ENCODE measurements around the gene KCNMA1. TPM values are rescaled to one million over a fixed set of nuclear protein-coding genes. Genes with fewer than 3 reads are reported as not detected.

The KCNMA1 gene
- total RNA-seq, 3 donors from 2014 or later, result 45.4 to 312 (median 62.4) TPM

- H3K9me3 ChIP-seq, result no peaks in the 10 kb centered on the region
- DNase-seq (no peak), ATAC-seq (no peak)
- intact Hi-C loops (cut with DNase I, micrococcal nuclease), result no loop called here
- no peaks in the 10 kb centered on the region for H3K4me1 ChIP-seq (ENCODE audit: low read depth)
- H3K36me3 ChIP-seq (ENCODE audit: low read depth), result no peaks in the 10 kb centered on the region
- TF ChIP-seq CTCF (IDR thresholded peaks at IDR 0.05), result no peak
- no peak overlapping the region for H3K4me3 ChIP-seq
Measured at GRCh38 chr10:76901701-76902100, 735.9 kb downstream of the KCNMA1 start.

DNA sequence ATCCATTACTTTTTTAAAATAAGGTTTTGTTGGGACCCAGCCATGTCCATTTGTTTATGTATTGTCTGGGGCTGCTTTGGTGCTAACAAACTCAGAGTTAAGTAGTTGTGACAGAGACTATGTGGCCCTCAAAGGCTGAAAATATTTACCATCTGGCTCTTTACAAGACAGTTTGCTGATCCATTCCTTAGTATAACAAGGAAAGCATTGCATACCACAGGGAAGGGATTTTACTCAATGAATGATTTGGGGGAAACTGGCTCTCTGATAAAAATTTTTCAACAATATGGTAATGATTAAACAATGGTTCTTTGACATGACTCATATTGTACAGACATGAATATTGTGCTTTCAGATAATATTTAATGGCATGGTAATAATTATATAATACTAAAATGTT, 738.1 kb downstream of the KCNMA1 start:
- no peaks in the 10 kb centered on the region for H3K36me3 ChIP-seq (ENCODE audit: low read depth)
- DNase-seq (no peak), ATAC-seq (no peak)
- no peaks in the 10 kb centered on the region for H3K9me3 ChIP-seq
- TF ChIP-seq CTCF (IDR thresholded peaks at IDR 0.05), result no peak
- intact Hi-C loops (cut with DNase I, micrococcal nuclease), result no loop called here
- H3K4me3 ChIP-seq, result no peak overlapping the region
- no peaks in the 10 kb centered on the region for H3K4me1 ChIP-seq (ENCODE audit: low read depth)

DNA sequence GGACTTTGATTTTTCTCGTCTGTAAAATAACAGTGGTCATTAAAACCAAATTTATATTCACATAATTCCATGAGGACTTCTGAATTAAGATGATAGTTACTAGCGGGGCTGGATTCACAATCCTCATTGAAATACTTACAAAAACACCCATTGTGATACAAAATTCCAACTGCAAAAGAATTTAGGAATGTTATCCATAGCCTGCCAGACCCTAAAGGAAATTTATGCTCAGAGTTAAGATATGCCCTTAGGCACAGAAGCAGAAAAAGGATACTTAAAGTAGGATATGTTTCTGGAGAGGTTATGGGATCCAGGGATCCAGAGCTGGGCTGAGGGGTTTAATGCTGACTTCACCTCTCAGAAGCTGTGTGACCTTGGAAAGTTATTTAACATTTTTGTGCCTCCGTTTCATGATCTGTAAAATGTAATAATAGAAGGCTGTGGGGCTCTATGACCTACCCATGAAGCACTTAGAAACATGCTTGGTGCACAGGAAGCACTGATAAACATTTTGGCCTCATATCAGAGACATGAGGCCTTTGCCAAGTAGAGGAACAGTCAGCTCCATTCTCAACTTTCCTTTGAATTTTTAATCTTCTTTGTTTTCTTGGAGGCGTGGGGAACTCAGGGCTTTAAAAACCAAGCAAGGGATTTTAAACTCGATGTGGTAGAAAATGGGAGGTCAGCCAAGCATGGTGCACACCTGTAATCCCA, 744.7 kb downstream of the KCNMA1 start:
- DNase-seq, result no peak
- no peaks in the 10 kb centered on the region for H3K9me3 ChIP-seq
- no peaks in the 10 kb centered on the region for H3K36me3 ChIP-seq (ENCODE audit: low read depth)
- no peak for ATAC-seq
- intact Hi-C loops (cut with DNase I, micrococcal nuclease), result no loop called here
- TF ChIP-seq CTCF (IDR thresholded peaks at IDR 0.05), result no peak
- H3K4me3 ChIP-seq, result no peak overlapping the region
- H3K4me1 ChIP-seq (ENCODE audit: low read depth), result no peaks in the 10 kb centered on the region

- intact Hi-C loops (cut with DNase I, micrococcal nuclease), result no loop called here
- TF ChIP-seq CTCF (IDR thresholded peaks at IDR 0.05), result no peak
- DNase-seq, result no peak
Measured at GRCh38 chr10:76887223-76888010, 750.2 kb downstream of the KCNMA1 start.

GRCh38 chr10:76885816-76886215, 751.8 kb downstream of the KCNMA1 start:
- Histone ChIP-seq H3K4me3 (no peak overlapping the region), H3K4me1 (ENCODE audit: low read depth) (no peaks in the 10 kb centered on the region), H3K36me3 (ENCODE audit: low read depth) (no peaks in the 10 kb centered on the region), H3K9me3 (no peaks in the 10 kb centered on the region)
- intact Hi-C loops (cut with DNase I, micrococcal nuclease), result no loop called here
- no peak for DNase-seq
- no peak for ATAC-seq
- no peak for TF ChIP-seq CTCF (IDR thresholded peaks at IDR 0.05)

More at GRCh38 chr10:76887223-76888010, 750.2 kb downstream of the KCNMA1 start:
- ATAC-seq, result no peak
- Histone ChIP-seq H3K4me3 (no peak overlapping the region), H3K9me3 (no peaks in the 10 kb centered on the region), H3K36me3 (ENCODE audit: low read depth) (no peaks in the 10 kb centered on the region), H3K4me1 (ENCODE audit: low read depth) (no peaks in the 10 kb centered on the region)
